Spleen (tissue), 7 donors: Measurements from ENCODE around the gene FNTB.

Experiments used
- CTCF ChIP-seq, 11 experiments: fragments of 200-600 bp in 7 of 11; fragments of 450-650 bp in 4 of 11; sonication (generic) in 4 of 11; IDR thresholded peaks in 8 of 11; conservative IDR thresholded peaks in 3 of 11; 1 replicate in 7 of 11; 2 replicates in 4 of 11; pipeline versions ENCODE4 v1.4.0 to v1.8.0; 2016 to 2021; ENCODE audit warnings: antibody characterized with exemption in 11 of 11, inconsistent platforms in 4 of 11, mild to moderate bottlenecking in 1 of 11
- POLR2A ChIP-seq, 3 donors: fragments of 450-650 bp; IDR thresholded peaks; one replicate each; pipeline ENCODE4 v1.5.1; 2017; ENCODE audit warnings: antibody characterized with exemption in 3 of 3, mild to moderate bottlenecking in 1 of 3
- POLR2AphosphoS5 ChIP-seq, 3 donors: sonication (generic); formaldehyde crosslinking; IDR thresholded peaks; one replicate each; pipeline ENCODE4 v1.5.1; 2017; ENCODE audit warnings: antibody characterized with exemption in 3 of 3
- donor health status: DM: no; HTN: no; CAD: no; lungs with moderate emphysema.
- donor health status: DM: no; HTN: no; CAD: no.
- donor health status: DM: no; HTN: no; CAD: no.

- no peak for TF ChIP-seq CTCF (IDR thresholded peaks at IDR 0.05 in 8 of 11, conservative IDR thresholded peaks at IDR 0.05 in 3 of 11)
- no peak for TF ChIP-seq POLR2A (IDR thresholded peaks at IDR 0.05)
- TF ChIP-seq POLR2AphosphoS5 (IDR thresholded peaks at IDR 0.05): no peak
Observed at GRCh38 chr14:64968167-64968566, 18.5 kb upstream of the FNTB start.
